Retina (tissue), 1 donor: ENCODE results near the gene PTPRZ1.

Experiments used
- DNase-seq: peaks from one replicate; pipeline ENCODE4 v3.0.0-alpha.2; 2016

PTPRZ1 gene

DNA sequence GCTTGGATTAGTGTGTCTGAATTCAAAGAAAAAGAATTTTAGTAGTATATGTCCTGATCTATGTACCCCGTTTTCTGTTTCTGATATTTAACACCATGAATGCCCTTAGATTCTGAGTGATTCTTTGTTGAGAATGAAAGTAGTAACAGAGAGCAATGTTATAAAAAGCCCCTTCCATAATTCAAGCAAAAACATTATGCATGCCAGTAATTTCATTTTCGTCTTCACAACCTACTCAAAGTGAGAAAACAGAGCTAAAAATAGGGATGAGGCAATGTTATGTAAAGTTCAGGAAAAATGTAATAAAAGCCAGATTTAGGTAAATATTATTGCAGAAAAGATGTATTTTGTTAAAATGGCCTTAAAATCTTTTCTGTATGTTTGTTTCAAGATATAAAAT is 28.1 kb downstream of the PTPRZ1 start:
- no peak for DNase-seq

DNA sequence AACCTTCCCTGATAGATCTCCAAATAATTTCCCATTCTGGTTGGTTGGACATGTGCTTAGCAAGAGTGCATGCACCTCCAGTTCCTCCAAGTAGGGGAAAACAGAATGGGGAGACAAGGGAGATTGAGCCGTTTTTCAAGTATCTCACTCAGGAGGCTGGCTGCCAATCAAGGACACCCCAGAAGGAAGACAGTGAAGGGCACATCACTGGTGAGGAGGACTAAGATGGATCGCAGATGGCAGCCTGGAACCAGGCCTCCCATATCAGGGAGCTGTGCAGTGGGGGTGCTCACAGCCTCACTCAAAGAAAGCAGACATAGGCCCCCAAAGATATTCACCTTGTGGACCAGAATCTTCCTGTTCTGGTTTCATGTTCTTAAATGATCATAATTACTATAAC is 31.2 kb downstream of the PTPRZ1 start:
- no peak for DNase-seq

DNA sequence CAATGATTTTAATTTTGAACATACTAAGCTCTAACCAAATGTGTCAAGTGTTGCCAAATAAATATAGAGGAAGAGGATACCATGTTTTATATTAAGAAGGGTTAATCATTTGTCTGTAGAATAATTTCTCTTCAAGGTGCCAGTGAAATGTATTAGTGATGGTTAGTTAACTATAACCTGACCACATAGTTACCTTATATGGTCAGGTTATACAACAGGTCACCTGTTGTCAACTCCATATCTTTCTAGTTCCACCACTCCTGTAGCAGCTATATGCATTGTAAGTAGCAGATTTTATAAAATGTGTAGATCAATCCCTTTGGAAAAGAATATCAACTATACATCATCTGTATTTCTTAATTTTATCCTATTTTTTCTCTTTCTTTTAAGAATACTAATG is 35.1 kb downstream of the PTPRZ1 start:
- DNase-seq, result no peak

DNA sequence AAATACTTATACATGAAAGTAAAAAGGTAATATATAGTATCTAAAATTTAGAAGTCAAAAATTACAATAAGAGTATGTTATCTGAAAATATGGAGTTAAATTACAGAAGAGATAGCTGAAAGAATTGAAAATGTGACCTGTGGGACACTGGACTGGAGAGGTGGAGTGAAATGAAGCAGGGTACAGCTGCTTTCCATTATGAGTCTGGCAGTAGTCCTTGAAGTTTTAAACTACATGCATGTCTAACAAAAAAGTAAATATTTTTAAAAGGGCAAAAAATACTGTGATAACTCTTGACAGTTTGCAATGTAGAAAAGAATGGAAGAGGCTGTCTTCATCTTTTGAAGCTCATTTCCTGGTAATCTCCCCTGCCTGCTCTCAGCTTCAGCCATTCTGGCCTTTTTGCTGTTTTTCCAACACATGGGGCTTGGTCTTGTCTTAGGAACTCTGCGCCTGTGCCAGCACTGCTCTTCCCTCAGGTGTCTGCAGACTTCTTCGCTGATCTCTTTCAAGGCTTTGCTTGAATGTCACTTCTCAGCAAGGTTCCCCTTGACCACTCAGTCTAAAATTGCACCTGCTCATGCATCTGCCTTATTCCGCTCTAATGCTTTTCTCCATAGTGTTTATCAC is 36.9 kb downstream of the PTPRZ1 start:
- no peak for DNase-seq

DNA sequence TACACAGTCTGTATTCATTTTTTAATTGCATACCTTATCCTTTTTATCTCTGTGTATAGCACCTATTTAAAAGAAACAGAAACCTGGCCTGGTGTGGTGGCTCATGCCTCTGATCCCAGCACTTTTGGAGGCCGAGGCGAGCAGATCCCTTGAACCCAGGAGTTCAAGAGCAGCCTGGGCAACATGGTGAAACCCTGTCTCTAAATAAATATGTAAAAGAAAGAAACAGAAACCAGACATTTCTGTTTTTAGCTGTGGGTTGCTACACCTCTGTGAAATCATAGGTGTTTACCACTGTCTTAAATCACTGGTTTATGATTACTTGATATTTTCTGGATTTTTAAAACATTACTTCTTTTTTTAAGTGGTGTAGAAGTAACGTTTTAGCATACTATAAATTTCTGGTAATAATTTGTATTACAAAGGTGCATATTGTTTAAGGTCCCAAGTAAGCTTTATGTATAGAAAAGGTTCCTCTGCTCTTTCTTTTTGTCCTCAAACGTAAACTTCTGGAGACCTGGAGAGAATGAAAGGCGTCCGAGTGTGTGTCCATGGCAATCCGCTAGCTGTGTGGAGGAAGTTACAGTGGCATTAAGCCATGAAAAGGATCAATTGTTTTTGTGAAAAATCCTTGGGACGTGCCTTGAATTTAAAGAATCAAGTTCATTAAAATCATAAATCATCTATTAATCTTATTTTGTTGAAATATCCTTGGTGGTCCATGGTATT is 41.1 kb downstream of the PTPRZ1 start:
- DNase-seq, result no peak

DNA sequence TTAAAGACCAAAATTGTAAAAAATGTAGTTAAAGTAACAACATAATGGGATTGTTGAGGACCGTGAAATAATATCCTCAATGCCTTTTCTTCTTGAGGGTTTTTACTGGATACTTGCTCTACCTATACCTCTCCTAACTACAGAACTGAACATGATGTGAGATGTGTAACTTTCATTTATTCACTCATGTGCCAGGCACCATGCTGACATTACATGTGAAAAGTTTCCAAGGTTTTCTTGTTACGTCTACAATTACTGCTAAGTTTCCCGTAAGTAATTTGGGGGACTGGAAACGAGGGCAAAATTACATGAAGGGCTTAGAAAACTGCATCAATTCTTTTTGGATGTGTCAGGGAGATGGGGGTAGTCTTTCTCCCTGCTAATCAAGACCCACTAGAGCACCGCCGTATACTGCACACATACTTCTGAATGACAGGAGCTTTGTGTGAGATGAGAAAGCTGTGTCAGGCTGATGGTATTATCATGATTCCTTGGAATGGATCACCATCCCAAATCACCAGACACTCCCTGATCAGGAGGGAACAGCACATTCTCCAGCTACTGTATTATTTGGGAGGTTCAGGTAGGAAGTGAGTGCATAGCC is 41.8 kb downstream of the PTPRZ1 start:
- no peak for DNase-seq

DNA sequence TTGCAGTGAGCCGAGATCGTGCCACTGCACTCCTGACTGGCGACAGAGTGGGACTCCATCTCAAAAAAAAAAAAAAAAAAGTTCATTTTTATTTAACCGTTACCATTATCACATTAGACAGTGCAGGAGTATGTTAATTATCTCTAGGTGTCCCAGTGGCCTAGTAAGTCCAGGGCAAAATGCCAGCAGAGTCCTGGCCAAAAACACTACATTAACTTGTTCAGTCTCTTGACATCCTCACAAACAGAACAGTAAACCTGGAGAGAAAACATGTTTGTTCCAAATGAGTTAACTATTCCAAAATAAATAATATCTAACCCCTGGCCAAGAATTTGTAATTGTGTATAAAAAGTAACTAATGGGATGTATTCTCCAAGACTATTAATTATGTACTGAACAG is 43.2 kb downstream of the PTPRZ1 start:
- DNase-seq, result no peak

DNA sequence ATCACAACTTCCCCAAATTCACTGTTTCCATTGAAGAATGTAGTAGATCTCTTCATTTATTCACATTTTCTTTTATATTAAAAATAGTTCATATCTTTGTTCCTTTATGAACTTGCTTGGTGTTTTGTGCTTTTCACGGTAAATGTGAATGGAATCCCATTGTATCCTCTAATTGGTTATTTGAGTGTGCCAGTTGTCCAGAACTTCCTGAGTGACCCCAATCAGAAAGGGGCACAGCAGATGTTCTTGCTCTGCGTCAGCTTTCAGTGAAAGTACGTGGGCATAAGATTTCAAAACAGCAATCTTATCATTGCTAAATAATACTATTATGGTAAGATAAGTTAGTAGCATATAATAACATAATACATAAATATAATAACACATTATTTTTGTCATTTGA is 47.0 kb downstream of the PTPRZ1 start:
- peak; percentile 43 for DNase-seq

DNA sequence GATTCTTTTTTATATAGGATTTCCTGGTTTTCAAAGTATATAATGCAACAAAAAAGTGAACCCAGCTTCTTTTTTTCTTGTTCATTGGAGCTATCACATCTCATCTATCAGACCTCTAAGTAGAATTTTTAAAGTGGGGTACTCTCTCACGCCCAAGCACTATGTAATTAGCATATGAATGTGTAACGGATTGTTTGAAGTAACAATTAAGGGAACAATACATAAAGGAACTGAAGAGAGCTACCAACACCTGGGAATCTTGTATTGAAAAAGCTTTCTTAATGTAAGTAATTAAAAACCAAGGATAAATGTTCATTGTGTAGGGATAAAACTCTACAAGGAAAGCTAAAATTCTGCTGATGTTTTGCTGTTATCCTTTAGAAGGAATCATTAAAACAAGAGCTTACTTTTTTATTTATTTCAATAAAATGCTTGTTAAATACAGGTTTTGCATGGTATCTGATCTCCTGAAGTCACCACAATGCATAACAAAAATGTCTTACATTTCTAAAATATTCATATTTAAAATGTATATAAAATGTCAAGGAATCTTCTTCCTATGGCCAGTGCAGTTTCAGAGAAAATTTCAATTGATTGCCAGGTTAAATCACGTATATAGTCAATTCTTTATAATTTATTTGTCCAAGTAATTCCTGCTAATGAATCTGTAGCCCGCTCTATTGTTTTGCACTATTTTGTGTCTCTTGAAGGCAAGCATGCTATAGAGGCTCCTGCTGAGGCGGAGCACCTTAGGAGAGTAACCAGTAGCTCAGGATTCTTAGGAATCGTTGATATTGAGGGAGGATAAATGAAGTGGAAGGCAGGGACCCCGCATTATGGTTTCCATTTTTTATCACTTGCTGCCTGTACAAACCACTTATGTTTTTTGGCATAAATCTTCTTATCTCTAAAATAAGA is 51.6 kb downstream of the PTPRZ1 start:
- DNase-seq, result peak; percentile 46

DNA sequence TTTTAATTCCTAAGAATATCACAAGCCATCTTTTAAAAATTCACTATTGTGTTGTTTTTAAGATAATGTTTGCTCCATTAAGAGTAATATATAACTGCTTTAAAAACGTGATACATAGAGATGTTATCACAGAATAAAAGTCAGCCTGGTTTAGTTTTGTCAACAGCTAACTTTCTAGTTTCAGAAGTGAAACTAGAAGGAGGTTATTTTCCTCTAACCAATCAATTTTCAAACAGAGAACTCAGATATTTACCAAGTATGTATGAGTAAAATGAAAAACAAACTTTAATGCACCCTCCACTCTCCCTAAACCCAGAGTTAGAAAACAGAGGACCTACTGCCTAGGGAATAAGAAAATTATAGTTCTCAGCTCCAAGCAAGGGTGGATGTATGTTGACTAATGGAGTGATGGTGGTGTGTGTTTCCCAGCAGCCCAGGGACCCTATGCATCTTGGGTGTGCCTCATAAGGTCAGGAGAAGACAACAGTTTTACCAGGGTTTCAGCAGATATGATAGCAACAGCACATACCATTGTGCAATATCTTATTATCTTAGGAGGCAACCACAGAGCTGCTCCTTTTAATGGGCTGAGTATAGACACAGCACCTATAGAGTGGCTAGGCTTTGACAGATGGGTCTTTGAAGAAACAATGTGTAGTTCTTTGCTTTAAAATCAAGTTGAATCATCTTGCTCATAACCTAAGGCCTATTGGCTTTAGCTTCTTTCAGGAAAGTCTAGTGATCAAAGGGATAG is 58.4 kb downstream of the PTPRZ1 start:
- DNase-seq, result no peak

DNA sequence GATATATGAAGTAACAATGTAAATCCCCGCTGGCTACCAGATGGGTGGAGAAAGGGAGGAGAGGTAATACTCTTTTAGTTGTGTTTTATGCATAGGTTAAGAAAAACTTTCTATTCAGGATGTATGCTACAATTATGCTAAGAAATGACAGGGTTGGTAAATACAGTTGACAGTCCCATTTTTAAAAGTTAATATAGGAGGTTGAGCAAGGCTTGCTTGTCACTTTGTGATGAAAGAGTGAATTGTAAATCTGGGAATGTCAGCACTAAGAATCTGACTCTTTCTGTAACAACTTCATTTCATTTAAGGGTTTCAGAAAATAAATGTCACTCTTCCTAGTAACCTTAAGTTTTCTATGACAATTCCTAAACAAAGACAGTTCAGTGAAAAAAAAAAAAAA is 59.8 kb downstream of the PTPRZ1 start:
- no peak for DNase-seq

DNA sequence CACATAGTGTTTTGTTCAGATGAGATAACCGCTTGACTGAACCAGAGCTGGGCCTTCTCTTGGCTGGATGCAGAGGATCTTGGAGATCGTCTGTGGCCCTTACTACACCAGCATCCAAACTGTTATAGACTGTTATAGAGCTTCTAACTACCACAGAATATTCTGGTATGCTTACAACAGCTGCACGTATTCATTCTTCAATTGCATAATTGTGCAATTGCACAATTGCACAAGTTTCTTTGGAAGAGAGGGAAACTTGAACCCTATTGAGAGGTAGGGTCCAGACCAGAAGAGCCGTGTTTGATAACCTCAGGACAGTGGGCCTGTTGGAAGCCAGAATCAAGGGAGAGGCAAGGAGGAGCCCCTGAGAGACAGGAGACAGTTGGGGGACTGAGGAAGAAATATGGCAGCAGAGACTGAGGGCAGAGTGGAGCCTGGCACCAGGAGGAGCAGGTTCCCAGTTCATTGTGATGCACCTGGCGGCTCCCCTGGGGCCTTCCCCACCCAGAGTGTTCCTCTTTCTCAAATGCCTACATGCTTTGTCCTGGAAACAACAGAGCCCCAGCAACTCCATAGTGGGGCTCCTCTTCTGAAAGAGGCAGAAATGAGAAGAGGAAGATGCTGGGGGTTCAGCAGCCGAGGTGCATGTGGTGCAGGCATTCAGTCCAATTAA is 64.1 kb downstream of the PTPRZ1 start:
- no peak for DNase-seq

DNA sequence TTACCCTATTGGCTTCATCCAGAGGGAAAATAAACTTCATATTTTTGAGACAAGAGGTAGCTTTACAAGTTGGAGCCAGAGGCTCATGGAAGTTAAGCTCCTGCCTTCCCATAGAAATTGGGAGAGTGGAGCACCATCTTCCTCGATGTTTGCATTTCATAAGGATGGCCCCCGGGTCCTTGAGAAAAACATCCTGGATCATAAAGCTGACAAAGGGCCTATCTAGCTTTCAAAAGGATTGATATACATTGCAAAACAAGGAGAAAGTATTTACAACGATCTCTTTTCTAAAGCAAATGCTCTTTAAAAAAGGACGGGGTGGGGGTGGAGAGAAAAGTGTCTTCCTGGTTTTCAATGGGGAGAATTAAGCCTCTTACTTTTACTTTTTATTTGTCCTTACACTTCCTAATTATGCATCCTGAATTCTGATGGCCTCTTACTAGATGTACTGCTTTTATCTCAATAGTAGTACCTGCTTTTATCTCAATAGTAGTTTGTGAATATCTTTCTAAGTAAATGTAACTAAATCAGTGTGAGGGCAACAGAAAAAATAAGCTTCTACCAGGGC is 65.6 kb downstream of the PTPRZ1 start:
- DNase-seq, result no peak

DNA sequence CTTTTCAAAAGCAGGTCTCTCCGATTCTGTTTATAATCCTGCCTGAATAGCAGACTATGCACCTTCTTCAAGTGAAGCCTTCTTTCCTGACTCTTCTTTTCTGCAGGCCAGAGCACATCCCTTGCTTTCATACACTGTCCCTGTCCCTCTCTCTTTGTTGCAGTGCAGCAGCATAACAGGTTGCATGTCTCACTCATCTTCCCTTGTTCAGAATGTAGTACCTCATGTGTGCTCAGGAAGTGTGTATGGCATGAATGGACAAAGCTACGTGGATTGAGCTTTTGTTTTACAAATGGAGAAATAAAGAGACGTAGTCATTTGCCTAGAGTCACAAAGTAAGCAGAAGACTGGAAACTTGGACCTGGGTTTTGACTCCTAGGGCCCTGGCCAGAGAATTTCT is 68.0 kb downstream of the PTPRZ1 start:
- DNase-seq, result no peak

DNA sequence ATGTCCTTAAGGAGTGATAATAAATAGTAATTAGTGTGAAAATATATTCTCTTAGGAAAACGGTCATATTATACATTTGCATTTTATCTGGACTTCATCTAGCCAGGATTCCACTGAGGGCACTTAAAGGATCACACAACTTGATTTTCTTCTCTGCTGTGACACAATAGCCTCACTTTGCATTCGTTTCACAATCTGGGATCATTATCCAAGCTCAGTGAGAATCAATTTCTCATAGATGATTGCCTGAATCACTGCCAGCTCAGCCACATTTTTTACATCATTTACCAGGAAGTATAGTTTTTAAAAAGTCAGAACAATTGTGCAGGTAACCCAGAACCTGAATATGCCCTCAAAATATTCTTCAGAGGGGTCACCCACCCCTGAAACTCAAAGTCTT is 68.9 kb downstream of the PTPRZ1 start:
- no peak for DNase-seq

DNA sequence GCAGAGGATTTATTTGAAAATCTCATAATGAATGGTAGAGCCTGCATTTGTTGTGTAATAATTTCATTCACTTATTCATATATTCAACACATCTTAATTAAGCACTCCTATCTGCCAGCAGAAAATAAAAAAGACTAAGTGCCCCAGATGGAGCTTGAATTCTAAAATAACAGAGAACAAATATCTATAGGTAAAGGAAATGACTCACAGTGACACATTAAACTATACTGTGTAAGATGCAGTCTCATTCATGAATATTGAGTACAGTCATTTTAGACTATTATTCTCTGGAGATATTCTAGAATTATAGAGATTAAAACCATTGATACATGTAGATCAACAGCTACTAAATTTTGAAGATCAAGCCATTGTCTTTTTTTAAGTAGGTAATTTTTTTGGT is 72.1 kb downstream of the PTPRZ1 start:
- no peak for DNase-seq

DNA sequence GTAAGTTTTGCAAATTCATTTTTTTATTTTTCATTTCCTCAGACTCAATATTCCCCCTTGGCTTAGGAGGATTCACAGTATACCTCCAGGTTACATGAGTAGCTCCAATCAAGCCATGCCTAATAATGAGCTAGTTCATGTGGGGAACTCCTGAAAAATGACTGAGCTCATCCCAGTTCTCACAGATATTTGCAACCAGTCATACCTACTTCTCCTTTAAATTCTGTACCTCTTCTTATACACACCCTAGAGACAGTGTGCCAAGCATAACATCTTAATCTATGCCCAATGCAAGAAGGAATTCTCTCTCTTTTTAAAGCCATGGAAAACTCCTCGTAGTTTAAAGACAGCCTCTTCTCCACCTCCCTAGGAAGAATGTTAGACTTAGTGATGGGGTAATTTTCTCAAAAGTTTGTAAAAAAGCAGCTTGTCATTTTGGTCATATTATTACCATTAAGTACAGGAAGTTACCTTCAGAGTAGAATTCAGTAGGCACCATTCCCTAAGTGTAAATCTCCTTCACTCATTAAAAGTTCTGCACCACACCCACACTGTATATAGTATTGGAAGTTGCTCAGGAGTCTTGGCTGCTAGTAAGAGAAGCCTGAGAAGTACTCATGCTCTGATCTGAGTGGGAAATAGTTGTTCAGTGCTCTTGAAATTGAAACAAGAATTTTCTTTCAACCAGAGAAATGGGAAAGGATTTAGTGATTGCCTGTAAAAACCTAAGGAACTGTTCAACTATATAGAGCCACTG is 72.7 kb downstream of the PTPRZ1 start:
- DNase-seq, result no peak

DNA sequence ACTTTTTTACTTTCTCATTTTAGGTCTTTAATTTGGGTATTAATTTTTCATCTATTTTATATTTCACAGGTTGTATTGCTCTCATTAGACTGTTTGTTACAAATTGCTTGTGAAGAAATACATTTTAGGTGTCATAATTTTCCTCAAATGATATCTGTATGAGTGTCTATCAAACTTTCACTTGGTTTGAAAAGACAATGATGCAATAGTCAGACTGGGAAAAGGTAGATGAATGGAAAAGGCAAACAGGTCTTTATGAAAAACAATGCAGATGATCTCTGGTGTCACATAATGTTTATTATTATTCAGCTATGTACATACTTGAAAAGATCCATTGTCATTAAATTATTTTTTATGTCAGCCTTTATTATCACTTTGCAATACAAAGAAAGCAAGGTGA is 80.2 kb downstream of the PTPRZ1 start:
- no peak for DNase-seq

DNA sequence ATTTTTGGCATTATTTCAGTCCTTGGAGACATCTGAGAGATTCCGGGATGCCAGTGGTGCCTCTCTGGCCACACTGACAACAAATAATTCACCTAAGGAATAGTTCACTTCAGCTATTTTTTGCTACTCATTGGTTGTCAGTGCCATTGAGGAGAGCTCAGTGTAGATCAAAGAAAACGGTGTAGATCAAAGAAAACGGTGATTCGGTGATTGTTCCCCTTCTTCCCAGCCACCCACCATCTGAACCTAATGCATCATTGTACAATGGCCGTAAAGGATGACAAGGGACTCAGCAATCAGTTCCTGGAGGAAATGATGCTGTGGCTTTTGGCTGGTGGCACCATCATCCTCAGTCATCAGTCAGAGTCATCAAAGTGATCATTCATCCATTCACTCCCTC is 80.6 kb downstream of the PTPRZ1 start:
- no peak for DNase-seq

DNA sequence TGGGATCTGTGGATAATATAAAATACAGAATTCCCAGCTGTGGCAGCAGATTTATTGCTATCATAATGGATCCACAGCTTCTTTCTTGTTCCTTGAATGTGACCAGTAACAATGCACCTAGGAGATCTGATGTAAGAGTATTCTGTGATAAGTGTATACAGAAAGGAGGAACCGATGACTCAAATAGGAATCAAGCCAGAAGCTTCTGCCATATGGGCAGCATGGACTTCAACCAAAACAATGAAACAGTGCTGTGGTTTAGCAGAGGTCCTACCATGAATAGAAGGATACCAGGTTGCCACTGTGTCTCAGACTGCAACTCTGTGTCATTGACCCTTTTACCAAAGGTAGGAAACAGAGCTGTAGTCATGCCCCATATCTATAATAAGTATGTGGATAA is 81.8 kb downstream of the PTPRZ1 start:
- DNase-seq, result no peak

DNA sequence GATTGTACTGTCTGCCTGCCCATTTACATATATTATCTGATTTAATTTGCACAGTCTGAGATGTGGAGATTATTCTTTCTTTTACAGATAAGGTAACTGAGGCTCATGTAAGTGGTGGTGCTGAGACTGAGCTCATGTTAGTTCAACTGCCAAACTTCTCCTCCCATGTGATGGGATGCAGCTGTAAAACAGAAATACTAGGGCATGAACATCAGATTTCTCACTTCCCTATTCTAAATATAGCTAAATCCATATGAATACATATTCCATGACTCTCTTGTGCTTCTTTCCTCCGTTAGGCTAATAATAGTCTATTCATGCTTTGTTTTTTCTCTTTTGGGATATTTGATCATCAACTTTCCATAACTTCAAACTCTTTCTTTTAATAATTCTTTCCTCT is 84.7 kb downstream of the PTPRZ1 start:
- DNase-seq, result no peak
